Right renal cortex interstitium (tissue), 3 donors: Measurements from ENCODE around the gene CSNK1A1L. TPM values are rescaled to one million over a fixed set of nuclear protein-coding genes. Genes with fewer than 3 reads are reported as not detected.
A peak's percentile ranks its signal among the peaks of the same experiment; 100 is the strongest.

ENCODE experiments used
- DNase-seq, 3 donors: peaks; one replicate each; pipeline ENCODE4 v3.0.0-alpha.2; 2013; ENCODE audit warnings: low read depth in 3 of 3, low spot score in 2 of 3
- polyA plus RNA-seq, 3 donors: library from polyadenylated mRNA; unstranded; fragments of 120-200 nt; gene quantifications; one replicate each; pipeline ENCODE4 v1.2.1, GENCODE V29; 2013; ENCODE audit not compliant: insufficient read length in 3 of 3

CSNK1A1L gene
- polyA plus RNA-seq, 3 donors, result 0.12 to 0.18 (median 0.18) TPM

DNA sequence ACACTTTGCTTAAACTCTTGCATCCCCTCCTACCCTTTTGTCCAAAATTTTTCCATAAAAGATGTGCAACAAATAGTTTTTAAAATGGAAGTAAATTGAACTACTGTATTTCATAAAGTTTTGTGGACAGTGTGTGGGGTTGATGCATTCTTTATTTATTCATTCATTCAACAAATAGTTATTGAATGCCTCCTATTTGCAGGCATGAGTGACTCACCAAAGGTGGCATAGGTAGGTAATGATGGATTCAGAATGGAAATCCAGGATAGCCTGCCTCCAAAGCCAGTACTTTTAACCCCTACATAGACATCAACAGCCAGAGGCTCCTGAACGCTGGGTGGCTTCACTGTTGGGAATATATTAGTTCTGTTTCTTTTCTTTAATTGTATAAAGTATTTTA, 2.4 kb upstream of the CSNK1A1L start:
- DNase-seq, result no peak

DNA sequence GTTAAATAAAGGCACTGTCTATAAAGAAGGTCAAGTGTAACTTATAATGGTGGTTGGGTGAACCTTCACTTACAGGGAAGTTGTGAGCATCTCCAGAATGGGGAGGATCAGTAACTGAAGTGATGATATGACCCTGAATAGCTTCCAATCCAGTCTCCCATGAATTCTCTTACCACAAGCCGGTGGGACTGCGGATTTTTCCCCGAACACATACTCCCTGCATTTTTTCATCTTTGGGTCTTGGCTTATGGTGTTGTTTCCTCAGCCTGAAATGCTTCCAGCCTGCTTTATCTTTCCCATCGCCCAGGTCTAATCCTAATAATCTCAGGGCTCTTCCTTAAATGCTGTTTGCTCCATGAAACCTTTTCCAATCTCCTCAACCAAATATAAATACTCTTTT, 2.0 kb upstream of the CSNK1A1L start:
- no peak for DNase-seq

DNA sequence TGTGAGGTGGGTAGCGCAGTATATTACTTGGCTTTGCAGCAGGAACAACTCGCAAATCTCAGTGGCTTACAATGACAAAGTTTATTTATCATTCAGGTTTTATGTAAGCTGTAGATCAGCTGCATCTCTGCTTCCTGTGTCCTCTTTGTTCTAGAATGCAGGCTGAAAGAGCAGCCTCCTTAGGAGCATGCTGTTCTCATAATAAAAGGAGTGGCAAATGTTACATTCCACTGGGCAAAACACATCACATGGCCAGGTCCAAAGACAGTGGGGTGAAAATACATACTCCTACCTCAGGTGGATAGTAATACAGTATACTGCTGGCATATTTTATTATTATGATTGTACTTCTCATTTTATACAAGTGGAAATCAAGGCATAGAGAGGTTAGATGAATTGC, 1.2 kb upstream of the CSNK1A1L start:
- DNase-seq, result no peak

DNA sequence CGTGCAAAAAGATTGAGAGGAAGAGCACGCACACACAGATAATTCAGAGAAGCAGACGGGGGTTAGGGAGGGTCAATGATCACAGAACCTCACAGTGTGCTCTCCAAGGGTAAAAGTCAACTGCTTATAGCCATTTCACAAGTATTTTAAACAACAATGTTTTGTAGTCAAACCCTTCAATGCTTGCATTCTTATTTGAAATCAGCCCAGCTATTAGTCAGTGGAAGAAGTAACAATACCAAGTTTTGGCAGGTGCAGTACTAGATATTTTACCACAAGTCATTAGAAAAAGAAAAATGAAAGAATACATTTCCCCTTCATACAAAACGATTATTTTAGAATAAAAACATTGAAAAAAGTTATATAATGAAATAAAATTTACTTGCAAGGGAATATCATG, 2.6 kb downstream of the CSNK1A1L start:
- DNase-seq, result no peak

DNA sequence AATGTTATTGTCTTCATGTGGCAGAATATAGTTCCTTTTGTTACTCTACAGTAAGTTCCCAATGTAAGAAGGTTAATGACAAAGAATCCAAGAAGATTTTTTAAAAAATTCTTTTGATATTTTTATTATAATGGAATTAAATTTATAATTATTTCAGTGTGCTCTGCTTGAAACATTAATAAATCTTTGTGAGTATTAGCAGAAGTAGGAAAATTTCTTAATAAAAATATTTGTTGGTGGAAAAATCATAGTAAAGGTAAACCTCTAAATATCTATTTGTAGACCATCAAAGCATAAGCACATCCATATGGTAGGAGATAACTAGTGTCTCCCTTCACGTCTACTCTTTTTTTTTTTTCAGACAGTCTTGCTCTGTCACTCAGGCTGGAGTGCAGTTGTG, 4.3 kb downstream of the CSNK1A1L start:
- no peak for DNase-seq

DNA sequence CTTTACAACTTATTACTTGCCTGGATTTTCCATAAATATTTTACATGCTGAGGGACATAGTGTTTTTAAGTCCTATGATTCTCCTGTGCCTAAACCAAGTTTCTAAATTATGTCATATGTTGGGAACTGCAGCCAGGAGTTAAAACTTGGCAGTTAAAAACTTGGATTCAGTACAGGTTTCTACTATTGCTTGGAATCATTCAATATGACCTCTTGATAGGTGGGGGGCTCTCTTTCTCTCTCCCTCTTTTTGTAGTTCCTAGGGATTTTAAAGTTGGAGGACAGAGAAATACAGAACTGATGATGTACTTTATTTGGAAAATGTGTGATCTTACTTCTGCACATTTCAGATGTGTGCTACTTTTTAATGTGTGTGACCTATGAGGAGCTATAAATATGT, 4.7 kb downstream of the CSNK1A1L start:
- no peak for DNase-seq

DNA sequence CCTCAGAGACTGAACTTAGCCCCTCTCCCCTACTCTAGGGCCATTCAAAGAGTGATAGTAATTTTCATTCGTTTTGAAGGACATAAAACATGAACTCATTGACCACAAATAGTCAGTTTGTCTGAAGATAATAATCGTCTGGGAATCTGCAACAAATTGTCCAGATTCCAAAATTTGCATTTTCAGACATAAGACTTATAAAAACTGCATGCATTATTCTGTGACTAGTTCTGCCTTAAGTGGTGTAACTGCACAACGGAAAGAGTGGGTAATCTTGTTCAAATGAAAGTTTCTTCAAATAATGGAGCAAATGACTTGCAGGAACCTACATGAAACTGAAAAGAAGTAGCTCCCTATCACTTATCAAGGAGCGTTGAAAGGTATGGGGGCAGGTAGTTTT, 8.4 kb downstream of the CSNK1A1L start:
- no peak for DNase-seq

DNA sequence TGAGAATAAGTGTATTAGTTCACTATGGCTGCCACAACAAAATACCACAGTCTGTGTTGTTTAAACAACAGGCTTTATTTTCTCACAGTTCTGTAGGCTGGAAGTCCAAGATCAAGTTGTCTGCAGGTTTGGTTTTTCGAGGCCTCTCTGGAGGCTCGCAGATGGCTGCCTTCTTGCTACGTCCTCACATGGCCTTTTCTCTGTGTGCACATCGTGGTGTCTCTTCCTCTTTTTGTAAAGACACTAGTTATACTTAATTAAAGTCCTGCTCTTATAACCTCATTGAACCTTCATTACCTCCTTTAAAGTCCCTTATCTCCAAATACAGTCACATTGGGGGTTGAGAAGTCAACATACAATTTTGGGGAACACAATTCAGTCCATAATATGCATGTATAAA, 10.6 kb downstream of the CSNK1A1L start:
- DNase-seq, result no peak

DNA sequence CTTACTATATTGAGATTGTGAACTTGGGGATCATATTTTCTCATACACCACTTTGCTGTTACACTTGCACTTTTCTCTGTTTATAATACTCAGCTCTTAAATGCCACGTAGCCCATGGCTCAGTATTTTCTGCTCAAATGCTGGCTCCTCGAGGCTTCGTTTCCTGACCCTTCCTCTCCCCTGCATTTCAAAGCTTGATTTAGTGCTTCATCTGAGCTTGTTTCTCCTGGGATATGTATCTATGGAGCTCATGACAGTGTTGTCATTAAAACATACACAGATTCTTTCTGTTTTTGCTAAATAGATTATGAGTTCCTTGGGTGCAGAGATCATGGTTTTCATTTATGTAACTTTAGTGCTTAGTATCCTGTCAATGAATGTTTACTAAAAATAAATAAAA, 11.4 kb downstream of the CSNK1A1L start:
- DNase-seq, result no peak

DNA sequence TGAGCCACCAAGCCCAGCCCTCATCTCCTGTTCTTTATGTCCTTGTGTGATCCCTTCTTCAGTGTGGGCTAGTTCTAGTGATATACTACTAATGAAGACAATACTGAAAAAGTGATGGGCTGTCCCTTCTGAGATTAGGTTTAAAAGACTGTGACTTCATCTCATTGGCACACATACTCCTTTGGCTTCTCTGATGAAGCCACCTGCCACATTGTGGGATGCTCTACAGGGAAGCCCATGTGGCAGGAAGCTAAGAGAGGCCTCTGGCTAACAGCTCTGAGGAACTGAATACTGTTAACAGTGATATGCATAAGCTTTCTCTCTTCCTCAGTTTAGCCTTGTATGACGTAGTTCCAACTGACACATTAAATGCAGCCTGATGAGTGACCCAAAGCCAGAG, 13.6 kb downstream of the CSNK1A1L start:
- no peak for DNase-seq

DNA sequence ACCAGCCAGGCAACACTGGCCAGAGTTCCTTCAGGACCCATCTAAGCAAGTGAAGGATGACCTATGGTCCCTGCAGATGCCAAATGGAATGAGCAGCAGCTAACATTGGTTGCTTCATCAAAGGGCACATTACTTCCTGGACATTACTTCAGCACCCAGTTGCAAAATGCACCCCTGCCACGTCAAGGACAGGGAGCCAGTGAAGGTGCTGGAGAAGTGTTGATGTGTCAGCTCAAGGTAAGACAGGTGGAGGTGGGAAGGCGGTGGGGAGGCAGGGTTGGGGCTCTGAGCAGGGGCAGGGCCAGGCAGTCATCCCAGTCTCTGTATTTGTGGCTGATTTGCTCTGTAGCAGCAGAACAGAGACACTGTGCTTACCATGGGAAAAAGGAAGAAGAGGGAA, 14.6 kb downstream of the CSNK1A1L start:
- no peak for DNase-seq

DNA sequence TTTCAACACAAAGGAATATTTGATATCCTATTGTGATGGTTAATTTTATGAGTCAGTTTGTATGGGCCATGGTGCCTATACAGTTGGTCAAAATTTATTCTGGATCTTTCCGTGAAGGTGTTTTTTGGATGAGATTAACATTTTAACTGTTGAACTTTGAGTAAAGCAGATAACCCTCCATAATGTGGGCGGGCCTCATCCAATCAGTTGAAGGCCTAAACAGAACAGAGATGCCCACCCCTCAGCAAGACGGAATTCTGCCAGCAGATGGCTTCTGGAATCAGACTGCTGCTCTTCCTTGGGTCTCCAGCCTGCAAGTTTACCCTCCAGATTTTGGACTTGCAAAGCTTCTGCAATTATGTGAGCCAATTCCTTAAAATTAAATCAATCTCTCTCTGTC, 16.0 kb downstream of the CSNK1A1L start:
- DNase-seq, result no peak

DNA sequence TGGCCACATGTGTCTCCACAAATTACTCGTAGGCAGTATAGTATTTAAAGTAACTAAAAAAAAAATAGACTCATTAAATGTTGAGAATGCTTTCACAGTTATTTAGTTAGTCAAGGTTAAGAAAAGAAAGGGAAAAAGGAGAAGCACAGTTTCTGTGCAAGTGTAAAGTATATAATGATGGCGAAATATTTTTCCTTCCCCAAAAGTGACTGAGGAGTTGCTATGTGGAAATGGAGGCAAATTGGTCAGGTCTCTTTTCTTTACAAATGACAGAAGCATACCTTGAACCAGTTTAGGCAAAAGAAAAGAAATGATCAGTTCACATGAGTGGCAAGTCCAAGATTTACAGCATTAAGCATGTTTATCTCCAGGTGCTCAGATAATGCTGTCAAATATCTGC, 18.0 kb downstream of the CSNK1A1L start:
- DNase-seq, result no peak

DNA sequence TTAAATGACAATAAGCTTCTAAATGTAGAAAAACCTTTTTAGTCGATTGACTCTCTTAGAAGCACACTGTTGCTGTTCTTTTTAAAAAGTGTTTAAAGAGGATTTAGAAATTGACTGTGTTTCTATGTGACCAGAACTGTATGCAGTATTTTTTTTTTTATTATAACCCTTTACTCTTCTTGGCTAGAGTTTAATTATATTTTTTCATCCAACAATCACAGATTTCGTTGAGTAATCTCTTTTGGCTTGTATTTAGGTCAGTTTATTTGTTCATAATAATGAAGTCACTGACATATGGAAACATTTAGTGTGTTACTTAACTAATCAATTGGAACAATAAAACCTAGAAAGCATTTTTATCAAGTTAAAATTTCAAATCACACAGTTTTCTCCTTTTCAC, 19.9 kb downstream of the CSNK1A1L start:
- no peak for DNase-seq

DNA sequence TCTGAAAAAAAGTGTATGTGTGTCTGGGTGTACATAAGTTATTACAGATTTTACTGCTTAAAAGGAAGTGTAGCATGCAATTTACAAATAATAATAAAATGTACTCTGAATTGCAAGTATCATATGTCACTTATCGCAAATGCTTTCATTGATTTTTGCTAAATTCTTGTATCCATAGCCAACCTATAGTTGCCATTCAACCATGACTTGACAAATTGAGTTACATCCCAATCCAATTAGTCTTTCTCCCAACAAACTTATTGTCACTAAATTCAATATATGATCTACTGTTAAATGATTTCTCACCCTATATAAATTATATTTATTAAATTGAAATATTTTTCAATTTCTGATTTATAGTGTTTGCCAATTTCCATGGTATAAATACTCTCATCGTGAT, 28.6 kb downstream of the CSNK1A1L start:
- no peak for DNase-seq

DNA sequence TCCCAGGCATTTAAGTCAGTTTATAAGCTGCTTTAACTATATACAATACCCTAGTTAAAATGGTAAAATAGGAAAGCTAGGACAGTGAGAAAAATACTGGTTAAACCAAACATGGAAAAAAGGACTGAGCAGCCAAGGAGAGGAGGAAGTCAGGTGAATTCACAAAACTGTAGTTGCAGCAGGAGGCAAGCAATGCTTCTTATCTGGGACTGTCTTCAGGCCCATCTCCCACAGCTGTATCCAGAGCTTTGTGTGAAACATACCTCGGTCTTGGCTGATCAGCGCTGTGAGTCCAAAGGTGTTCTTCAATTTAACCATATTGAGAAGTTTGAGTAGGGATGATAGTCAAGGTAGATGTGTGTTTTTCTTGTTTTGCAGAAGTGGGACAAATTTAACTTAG, 30.3 kb downstream of the CSNK1A1L start:
- DNase-seq, result no peak

DNA sequence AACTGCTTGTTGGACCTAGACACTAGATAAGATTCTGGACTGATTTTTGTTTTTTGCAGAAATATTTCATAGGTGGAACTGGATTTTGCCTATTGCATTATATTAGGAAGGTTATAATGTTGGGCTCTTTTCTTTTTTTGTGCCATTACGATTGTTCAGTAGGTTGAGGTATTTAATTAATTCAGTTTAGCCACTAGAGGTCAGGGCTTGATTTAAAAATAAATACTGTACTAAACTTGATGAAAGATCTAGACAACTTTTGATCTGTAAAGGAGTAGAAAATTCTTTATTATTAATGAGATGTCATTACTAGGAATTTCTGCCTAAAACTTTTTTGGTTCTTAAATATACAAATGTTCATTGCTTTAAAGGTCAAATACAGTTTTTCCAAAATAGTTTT, 30.8 kb downstream of the CSNK1A1L start:
- peak in 1 of 3 donors; percentile 7 for DNase-seq

DNA sequence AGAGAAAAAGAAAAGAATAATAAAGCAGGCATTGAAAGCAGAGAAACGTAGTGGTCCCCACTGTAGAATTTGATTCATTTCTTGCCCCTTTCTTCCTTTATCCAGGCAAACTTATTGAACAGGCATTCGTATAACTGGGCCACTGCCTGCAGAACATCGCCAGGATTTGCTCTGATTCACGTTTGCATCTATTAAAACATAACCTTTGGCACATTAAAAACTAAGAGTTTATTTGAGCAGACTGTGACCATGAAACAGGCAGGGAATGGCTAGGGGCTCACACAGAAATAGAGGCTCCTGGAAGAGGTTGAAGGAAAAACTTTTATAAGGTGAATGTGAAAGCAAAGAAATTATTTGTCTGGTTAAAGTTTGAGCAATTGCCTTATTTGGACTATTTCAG, 33.4 kb downstream of the CSNK1A1L start:
- DNase-seq, result no peak

DNA sequence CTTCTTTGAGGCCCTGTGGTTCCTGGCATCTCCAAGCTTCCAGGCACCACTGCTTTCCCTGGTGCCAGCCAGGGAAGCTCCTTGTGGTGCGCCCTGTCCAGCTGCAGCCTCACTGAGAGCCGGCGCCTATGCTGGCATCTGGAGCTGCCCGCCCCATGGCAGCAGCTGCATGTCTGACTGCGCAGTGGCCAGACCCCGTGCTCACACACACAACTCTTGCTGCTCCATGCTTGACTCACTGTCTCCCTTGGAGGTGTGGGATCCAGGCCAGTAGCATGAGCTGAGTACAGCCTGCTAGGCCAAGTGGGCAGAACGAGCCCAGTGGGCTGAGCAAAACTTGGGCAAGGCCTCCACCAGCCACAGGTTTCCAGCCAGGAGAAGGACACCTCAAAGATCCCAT, 34.5 kb downstream of the CSNK1A1L start:
- DNase-seq, result no peak

DNA sequence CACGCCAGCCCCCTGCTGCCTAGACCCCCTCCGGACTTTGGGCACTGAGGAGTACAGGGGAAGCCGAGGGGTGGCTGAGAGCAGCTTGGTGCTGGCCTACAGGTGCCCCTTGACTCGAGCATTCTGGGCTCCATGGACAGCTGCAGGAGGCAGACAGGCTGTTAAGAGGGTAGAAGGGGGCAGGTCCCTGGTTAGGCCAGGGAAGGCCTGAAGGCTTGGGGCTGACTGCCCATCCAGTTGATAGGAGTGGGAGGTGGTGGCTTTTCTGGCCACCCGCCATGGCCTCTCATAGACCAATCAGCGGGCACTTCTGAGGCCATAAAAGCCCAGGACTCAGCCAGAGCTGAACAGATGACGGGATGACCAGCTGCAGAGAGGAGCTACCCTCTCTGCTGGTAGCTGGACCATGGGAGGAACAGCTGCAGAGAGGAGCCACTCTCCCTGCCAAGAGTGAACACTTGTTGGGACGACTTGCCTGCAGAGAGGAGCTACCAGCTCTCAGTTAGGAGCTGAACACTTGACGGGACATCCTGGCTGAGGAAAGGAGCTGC, 35.2 kb downstream of the CSNK1A1L start:
- DNase-seq, result no peak

DNA sequence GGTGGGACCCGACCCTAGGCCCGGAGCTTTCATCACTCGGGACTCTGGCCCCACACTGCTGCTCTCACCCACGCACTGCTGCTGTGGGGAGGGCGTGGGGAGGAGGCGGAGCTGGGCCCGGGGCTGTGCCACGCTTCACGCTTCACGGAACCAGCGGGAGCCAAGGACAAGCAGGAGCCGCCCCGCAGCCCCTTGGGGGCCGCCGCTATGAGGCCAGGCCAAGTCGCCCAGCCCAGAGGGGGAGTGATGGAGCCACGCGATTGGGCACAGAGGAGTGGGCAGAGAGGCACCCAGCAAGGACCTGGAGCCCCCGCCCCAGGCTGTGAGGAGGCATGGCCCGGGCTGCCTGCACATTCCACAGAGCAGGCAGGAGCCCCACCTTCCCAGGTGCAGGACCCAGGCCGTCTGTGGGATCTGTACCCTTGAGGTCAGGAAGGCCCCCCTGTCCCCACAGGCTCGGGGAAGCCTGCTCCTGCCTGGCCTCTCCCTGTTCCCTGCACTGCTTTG, 35.8 kb downstream of the CSNK1A1L start:
- DNase-seq, result no peak

DNA sequence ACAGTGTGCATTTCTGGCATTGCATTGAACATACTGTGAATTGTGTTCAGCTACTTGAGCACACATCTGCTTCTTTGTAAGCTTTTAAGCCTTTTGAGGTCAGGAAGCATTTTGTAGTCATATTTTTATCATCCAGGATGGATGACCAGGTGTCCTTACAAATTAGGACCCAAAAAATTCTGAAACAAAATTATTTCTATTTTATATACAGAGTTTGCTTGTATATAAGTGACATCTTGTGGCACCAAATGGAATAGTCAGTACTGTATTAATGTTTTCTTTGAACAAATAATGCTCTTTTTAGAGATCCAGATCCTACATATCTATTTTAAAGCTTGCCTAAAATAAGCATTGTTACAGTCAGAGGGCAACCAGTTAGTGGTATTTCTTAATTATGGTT, 36.5 kb downstream of the CSNK1A1L start:
- no peak for DNase-seq

DNA sequence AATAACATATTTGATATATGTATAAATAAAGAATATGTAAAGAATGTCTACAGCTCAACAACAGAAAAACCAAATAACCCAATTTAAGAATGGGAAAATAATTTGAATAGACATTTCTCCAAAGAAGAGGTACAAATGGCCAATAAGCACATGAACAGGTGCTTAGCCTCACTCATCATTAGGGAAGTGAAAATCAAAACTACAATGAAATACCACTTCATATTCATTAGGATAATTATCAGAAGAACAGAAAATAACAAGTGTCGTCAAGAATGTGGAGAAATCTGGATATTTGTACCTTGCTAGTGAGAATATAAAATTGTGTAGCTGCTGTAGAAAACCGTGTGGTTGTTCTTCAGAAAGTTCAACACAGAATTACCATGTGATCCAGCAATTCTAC, 37.6 kb downstream of the CSNK1A1L start:
- DNase-seq, result no peak
